Right lobe of liver (tissue), 6 donors: ENCODE measurements around the gene PACC1. TPM values are rescaled to one million over a fixed set of nuclear protein-coding genes. Genes with fewer than 3 reads are reported as not detected.
A peak's percentile ranks its signal among the peaks of the same experiment; 100 is the strongest.

Experiments used
- ATAC-seq, 4 donors: fragments of 200-7000 bp; cut with Tn5 transposase; one replicate each; pipeline ENCODE4 v1.9.1; 2020; ENCODE audit warnings: mild to moderate bottlenecking in 4 of 4, moderate library complexity in 4 of 4
- DNase-seq, 3 donors: peaks; one replicate each; pipeline ENCODE4 v3.0.0-alpha.2; 2020
- H3K27ac ChIP-seq, 3 donors: fragments of 200-600 bp; one replicate each; pipeline ENCODE4 v1.8.0; 2022
- H3K27me3 ChIP-seq, 2 donors: fragments of 200-600 bp; one replicate each; pipeline ENCODE4 v1.8.0; 2022
- H3K36me3 ChIP-seq, 4 donors: fragments of 200-600 bp; sonication (generic) in 1 of 4; one replicate each; pipeline versions ENCODE4 v1.5.1 to v1.8.0; 2017 to 2022; ENCODE audit warnings: control low read depth in 1 of 4
- H3K4me1 ChIP-seq, 4 donors: fragments of 200-600 bp; sonication (generic) in 1 of 4; one replicate each; pipeline versions ENCODE4 v1.5.1 to v1.8.0; 2017 to 2022; ENCODE audit warnings: control low read depth in 1 of 4
- H3K4me3 ChIP-seq, 3 donors: fragments of 200-600 bp; one replicate each; pipeline ENCODE4 v1.8.0; 2022
- H3K9me3 ChIP-seq, 4 donors: fragments of 200-600 bp; sonication (generic) in 1 of 4; one replicate each; pipeline versions ENCODE4 v1.5.1 to v1.8.0; 2017 to 2022; ENCODE audit warnings: control low read depth in 1 of 4
- CTCF ChIP-seq, 4 donors: fragments of 200-600 bp in 3 of 4; fragments of 450-650 bp in 1 of 4; IDR thresholded peaks; one replicate each; pipeline versions ENCODE4 v1.5.1 to v1.8.0; 2016 to 2022; ENCODE audit warnings: antibody characterized with exemption in 4 of 4, mild to moderate bottlenecking in 2 of 4
- POLR2A ChIP-seq: fragments of 450-650 bp; IDR thresholded peaks from one replicate; pipeline ENCODE4 v1.6.1; 2017; ENCODE audit warnings: antibody characterized with exemption, mild to moderate bottlenecking
- WGBS: methylation state at CpG from one replicate; pipeline ENCODE4 v1.1.6; 2018; ENCODE audit warnings: low coverage, low lambda C conversion rate; ENCODE audit not compliant: insufficient coverage; ENCODE audit errors: missing lambda C conversion rate; 5-methylcytosine and 5-hydroxymethylcytosine counted together
- intact Hi-C, 2 donors: fragments of 100-400 bp; cut with DNase I; formaldehyde crosslinking; loops; one replicate each; pipeline versions ENCODE4 v1.11.2 to v1.14.1; 2022
- total RNA-seq, 6 experiments: library from RNA; depleted of rRNA in 2 of 6; stranded (reverse); fragments of >200 nt in 2 of 6; fragmentation: NEBNext Ultra II Directional in 3 of 6; extraction: Animal tissue kit (Norgen Biotek cat#: 25700) in 3 of 6; gene quantifications; one replicate each; pipeline versions ENCODE4 v1.1.0 to v1.2.4, GENCODE V29; 2016 to 2023
- donor health status: DM: no; HTN: yes; CAD: no.
- donor health status: DM: no; HTN: no; CAD: no.
- donor health status: DM: no; HTN: no; CAD: no.
- donor health status: DM: no; HTN: yes; CAD: no.
- donor health status: DM: no; HTN: yes; CAD: no.

The PACC1 gene
- total RNA-seq, 6 experiments from 2014 or later: 0.88 to 3.3 (median 1.7) TPM

DNA sequence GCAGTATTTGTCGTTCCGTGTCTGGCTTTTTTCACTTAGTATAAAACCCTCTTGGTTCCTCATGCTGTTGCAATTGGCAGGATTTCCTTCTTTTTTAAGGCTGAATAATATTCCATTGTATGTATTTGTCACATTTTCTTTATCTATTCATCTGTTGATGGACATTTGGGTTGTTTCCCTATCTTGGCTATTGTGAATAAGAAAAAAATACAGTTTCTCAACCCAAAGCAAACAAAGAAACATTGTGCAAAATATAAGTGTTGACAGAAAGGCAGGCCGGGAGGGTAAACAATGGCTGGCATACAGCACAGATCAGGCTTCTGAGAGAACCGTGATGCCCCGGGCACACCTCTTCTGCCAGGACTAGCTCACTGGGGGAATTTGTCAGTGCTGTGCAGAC lies 45.0 kb upstream of the PACC1 start:
- no peaks in the 10 kb centered on the region for H3K9me3 ChIP-seq
- H3K27ac ChIP-seq: no peak overlapping the region
- ATAC-seq (no peak), DNase-seq (peak in 1 of 3 donors; percentile 21)
- H3K36me3 ChIP-seq: no peaks in the 10 kb centered on the region
- no peak for TF ChIP-seq POLR2A
- TF ChIP-seq CTCF (IDR thresholded peaks at IDR 0.05): no peak
- H3K27me3 ChIP-seq: no peaks in the 10 kb centered on the region
- WGBS: 62% methylated on average over 5 of the region's 5 CpGs
- H3K4me3 ChIP-seq: no peak overlapping the region
- no peaks in the 10 kb centered on the region for H3K4me1 ChIP-seq
- intact Hi-C loops: loop anchor here (5.0 to 10.0 kb wide), 4 partner anchors 95 to 402 kb away; no protein-coding TSS in a partner anchor

DNA sequence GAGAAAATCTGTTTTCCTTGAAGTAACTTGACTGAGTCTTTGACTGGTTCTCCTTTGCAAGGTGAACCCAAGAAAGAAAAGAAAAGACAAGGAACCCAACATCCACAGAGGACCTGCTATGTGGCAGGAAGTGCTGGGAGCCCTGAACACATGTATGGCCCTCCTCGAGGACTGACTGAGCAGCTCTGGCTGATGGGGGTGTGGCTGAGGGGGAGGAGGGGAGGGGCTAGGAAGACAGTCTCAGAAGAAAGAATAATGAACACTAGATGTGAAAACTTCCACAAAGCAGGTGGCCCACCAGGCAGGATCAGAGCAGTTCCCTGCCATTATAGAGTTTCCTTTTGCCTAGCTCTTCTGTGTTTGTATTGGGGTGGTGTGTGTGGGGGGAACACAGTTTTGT lies 44.1 kb upstream of the PACC1 start:
- Histone ChIP-seq H3K36me3 (no peaks in the 10 kb centered on the region), H3K9me3 (no peaks in the 10 kb centered on the region), H3K27me3 (no peaks in the 10 kb centered on the region), H3K27ac (no peak overlapping the region), H3K4me3 (no peak overlapping the region), H3K4me1 (no peaks in the 10 kb centered on the region)
- ATAC-seq (no peak), DNase-seq (peak in 1 of 3 donors; percentile 22)
- WGBS: 43% methylated on average over 1 of the region's 1 CpG
- TF ChIP-seq POLR2A (no peak), CTCF (IDR thresholded peaks at IDR 0.05) (no peak)
- intact Hi-C loops: loop anchor here (5.0 to 10.0 kb wide), 4 partner anchors 94 to 402 kb away; no protein-coding TSS in a partner anchor

- Histone ChIP-seq H3K36me3 (no peaks in the 10 kb centered on the region), H3K27ac (no peak overlapping the region), H3K27me3 (no peaks in the 10 kb centered on the region), H3K4me3 (no peak overlapping the region), H3K9me3 (no peaks in the 10 kb centered on the region), H3K4me1 (no peaks in the 10 kb centered on the region)
- intact Hi-C loops: loop anchor here (5.0 to 10.0 kb wide), 4 partner anchors 93 to 401 kb away; no protein-coding TSS in a partner anchor
- DNase-seq (peak in 1 of 3 donors; percentile 35), ATAC-seq (peak in 3 of 4 donors; percentile 34 to 37 (median 36))
- 38% methylated on average over 6 of the region's 8 CpGs for WGBS
- TF ChIP-seq POLR2A (no peak), CTCF (IDR thresholded peaks at IDR 0.05) (peak; percentile 33 to 55 (median 48))
Observed at GRCh38 chr1:212457740-212458338, 43.2 kb upstream of the PACC1 start.

GRCh38 chr1:212455803-212456528 lies 41.3 kb upstream of the PACC1 start:
- 37% methylated on average over 8 of the region's 10 CpGs for WGBS
- intact Hi-C loops: loop anchor here (5.0 to 10.0 kb wide), 4 partner anchors 91 to 399 kb away; no protein-coding TSS in a partner anchor

More at GRCh38 chr1:212455803-212456528, 41.3 kb upstream of the PACC1 start:
- peak; percentile 80 to 85 (median 85) for DNase-seq
- ATAC-seq: peak; percentile 84 to 94 (median 89)
- TF ChIP-seq POLR2A: no peak
- TF ChIP-seq CTCF (IDR thresholded peaks at IDR 0.05): peak; percentile 93 to 100 (median 98)
- no peak overlapping the region for H3K4me3 ChIP-seq
- H3K9me3 ChIP-seq: no peaks in the 10 kb centered on the region
- H3K27me3 ChIP-seq: no peaks in the 10 kb centered on the region
- no peaks in the 10 kb centered on the region for H3K4me1 ChIP-seq
- no peak overlapping the region for H3K27ac ChIP-seq
- H3K36me3 ChIP-seq: no peaks in the 10 kb centered on the region
